Caki2 (cell line): Measurements from ENCODE around the gene ARAP1. TPM values are rescaled to one million over a fixed set of nuclear protein-coding genes. Genes with fewer than 3 reads are reported as not detected.

Experiments
- DNase-seq: peaks from one replicate; pipeline ENCODE4 v3.0.0-alpha.2; 2015; ENCODE audit warnings: low read depth
- in situ Hi-C: cut with HindIII; loops from 2 replicates; pipeline ENCODE4 v1.10.0; 2016; ENCODE audit warnings: low sequenced_read_pairs, low pct_unique_long_range_greater_than_20kb, mixed read lengths
- total RNA-seq: library from RNA; depleted of rRNA; stranded (reverse); fragments of >200 nt; shearing (Covaris generic); gene quantifications from 2 replicates; pipeline ENCODE4 v1.2.3, GENCODE V29; 2014; ENCODE audit warnings: low replicate concordance

ARAP1 gene
- total RNA-seq, 1 experiment from 2014 or later = 45.6 TPM

GRCh38 chr11:72681226-72682153 lies 70.7 kb downstream of the ARAP1 start:
- in situ Hi-C loops = no loop called here

GRCh38 chr11:72680624-72681158 lies 71.5 kb downstream of the ARAP1 start:
- in situ Hi-C loops = no loop called here
- DNase-seq = no peak

More at GRCh38 chr11:72681226-72682153, 70.7 kb downstream of the ARAP1 start:
- no peak for DNase-seq

- in situ Hi-C loops = no loop called here
- no peak for DNase-seq
Observed at GRCh38 chr11:72679869-72680268, 72.3 kb downstream of the ARAP1 start.

GRCh38 chr11:72678524-72678923 lies 73.7 kb downstream of the ARAP1 start:
- DNase-seq = no peak
- in situ Hi-C loops = no loop called here

GRCh38 chr11:72676861-72677341 lies 75.3 kb downstream of the ARAP1 start:
- in situ Hi-C loops = no loop called here
- DNase-seq = peak; percentile 32

- in situ Hi-C loops = no loop called here
Observed at GRCh38 chr11:72675221-72675620, 77.0 kb downstream of the ARAP1 start.

GRCh38 chr11:72673943-72674828 lies 78.0 kb downstream of the ARAP1 start, which contains the start of gene PDE2A:
Gene PDE2A, minus strand, starts transcription at chr11:72674422. Its CDS starts 215 bp downstream, at chr11:72674207.
- no peak for DNase-seq
- in situ Hi-C loops = no loop called here

More at GRCh38 chr11:72675221-72675620, 77.0 kb downstream of the ARAP1 start:
- DNase-seq = no peak

- in situ Hi-C loops = no loop called here
- DNase-seq = no peak
Observed at GRCh38 chr11:72673284-72673942, 78.8 kb downstream of the ARAP1 start.

GRCh38 chr11:72672597-72673238 lies 79.5 kb downstream of the ARAP1 start:
- in situ Hi-C loops = no loop called here
- DNase-seq = no peak

GRCh38 chr11:72671152-72672099 lies 80.8 kb downstream of the ARAP1 start:
- DNase-seq = no peak
- in situ Hi-C loops = no loop called here

- no peak for DNase-seq
- in situ Hi-C loops = no loop called here
Observed at GRCh38 chr11:72670041-72670440, 82.2 kb downstream of the ARAP1 start.

- in situ Hi-C loops = no loop called here
- no peak for DNase-seq
Observed at GRCh38 chr11:72669527-72669926, 82.7 kb downstream of the ARAP1 start.

- in situ Hi-C loops = no loop called here
- DNase-seq = no peak
Observed at GRCh38 chr11:72668629-72669347, 83.4 kb downstream of the ARAP1 start.

- in situ Hi-C loops = no loop called here
Observed at GRCh38 chr11:72665911-72666472, 86.2 kb downstream of the ARAP1 start.

GRCh38 chr11:72662036-72662435 lies 90.2 kb downstream of the ARAP1 start:
- in situ Hi-C loops = no loop called here

More at GRCh38 chr11:72665911-72666472, 86.2 kb downstream of the ARAP1 start:
- DNase-seq = no peak

GRCh38 chr11:72661486-72661885 lies 90.7 kb downstream of the ARAP1 start:
- DNase-seq = no peak
- in situ Hi-C loops = no loop called here

More at GRCh38 chr11:72662036-72662435, 90.2 kb downstream of the ARAP1 start:
- DNase-seq = no peak
